Activated CD8-positive, alpha-beta memory T cell treated with anti-CD3 and anti-CD28 coated beads for 4 hours (primary cell): ENCODE results near the gene UPK3A.
A peak's percentile ranks its signal among the peaks of the same experiment; 100 is the strongest.

Source experiments
- DNase-seq, 2 donors: peaks; one replicate each; pipeline ENCODE4 v3.0.0-alpha.2; 2020; ENCODE audit warnings: low read depth in 2 of 2

The UPK3A gene

GRCh38 chr22:45284705-45285262 lies at the start of gene UPK3A:
TSS of gene UPK3A (plus strand) at chr22:45284949. CDS start at chr22:45285014, 65 bp downstream.
- peak in 1 of 2 donors; percentile 32 for DNase-seq

- DNase-seq = no peak
These were observed 49.5 kb upstream of the UPK3A start for GRCh38 chr22:45235101-45235777.

GRCh38 chr22:45235851-45236342 lies 48.9 kb upstream of the UPK3A start:
- DNase-seq = no peak

- no peak for DNase-seq
These were observed 47.4 kb upstream of the UPK3A start for GRCh38 chr22:45237065-45237990.

GRCh38 chr22:45238076-45238956 lies 46.4 kb upstream of the UPK3A start:
- no peak for DNase-seq

- DNase-seq = no peak
These were observed 45.6 kb upstream of the UPK3A start for GRCh38 chr22:45238957-45239680.

GRCh38 chr22:45239681-45240051 lies 45.1 kb upstream of the UPK3A start:
- no peak for DNase-seq

- DNase-seq = peak in 1 of 2 donors; percentile 17
These were observed 44.5 kb upstream of the UPK3A start for GRCh38 chr22:45240104-45240809.

- peak; percentile 69 to 71 for DNase-seq
These were observed 43.7 kb upstream of the UPK3A start, which contains the start of gene KIAA0930 for GRCh38 chr22:45240810-45241631. TSS of gene KIAA0930 (minus strand) at chr22:45240894. CDS start at chr22:45240703, 191 bp downstream.

- DNase-seq = no peak
These were observed 42.0 kb upstream of the UPK3A start for GRCh38 chr22:45242778-45243191.

GRCh38 chr22:45244916-45245315 lies 39.8 kb upstream of the UPK3A start:
- DNase-seq = no peak

GRCh38 chr22:45246060-45246985 lies 38.4 kb upstream of the UPK3A start:
- no peak for DNase-seq

- DNase-seq = no peak
These were observed 35.8 kb upstream of the UPK3A start for GRCh38 chr22:45248832-45249561.

GRCh38 chr22:45251825-45252224 lies 32.9 kb upstream of the UPK3A start:
- no peak for DNase-seq

GRCh38 chr22:45253039-45253641 lies 31.6 kb upstream of the UPK3A start:
- no peak for DNase-seq

GRCh38 chr22:45254388-45254787 lies 30.4 kb upstream of the UPK3A start:
- DNase-seq = no peak

GRCh38 chr22:45254789-45255278 lies 29.9 kb upstream of the UPK3A start:
- no peak for DNase-seq
